IMR-90 (cell line): Measurements from ENCODE around the gene RBPJ. TPM values are rescaled to one million over a fixed set of nuclear protein-coding genes. Genes with fewer than 3 reads are reported as not detected.

Experiments used
- ATAC-seq: fragments of 200-7000 bp; cut with Tn5 transposase; 2 replicates; pipeline ENCODE4 v1.9.1; 2020; ENCODE audit warnings: low read depth, mild to moderate bottlenecking, moderate library complexity
- BruUV-seq: library from RNA; stranded (reverse); fragments of 400-500 nt; replicated peaks from 2 replicates; lab custom pipeline; 2021; lab: Mats Ljungman, UMichigan
- CTCF ChIA-PET: fragments of 300-600 bp; formaldehyde crosslinking; extraction: SDS; loops from one replicate; lab custom pipeline; 2021; ENCODE audit warnings: antibody characterized with exemption; lab: Yijun Ruan, JAX
- POLR2A ChIA-PET: fragments of 300-600 bp; sonication (Branson Sonifier 250); formaldehyde crosslinking; loops from one replicate; lab custom pipeline; 2022; ENCODE audit warnings: antibody characterized with exemption; ENCODE audit not compliant: unreplicated experiment; lab: Charles Lee
- DNase-seq: peaks from one replicate; pipeline ENCODE4 v3.0.0; 2013
- H2AFZ ChIP-seq: replicated peaks from 2 replicates; pipeline ENCODE3; 2013; ENCODE audit warnings: low read length, mild to moderate bottlenecking; ENCODE audit not compliant: poor library complexity
- H2AK5ac ChIP-seq: 2 replicates; pipeline ENCODE4 v1.6.1; 2013; ENCODE audit warnings: low read depth, low read length, inconsistent platforms
- H2AK9ac ChIP-seq: replicated peaks from 2 replicates; pipeline ENCODE3; 2013; ENCODE audit warnings: mild to moderate bottlenecking, low read depth, low read length, moderate library complexity; ENCODE audit not compliant: poor library complexity
- H2BK120ac ChIP-seq: 2 replicates; pipeline ENCODE4 v1.6.1; 2013; ENCODE audit warnings: low read depth, low read length, inconsistent platforms
- H2BK15ac ChIP-seq: 3 replicates; pipeline ENCODE4 v1.6.1; 2013; ENCODE audit warnings: low read depth, low read length, inconsistent platforms
- H2BK20ac ChIP-seq: 2 replicates; pipeline ENCODE4 v1.6.1; 2013; ENCODE audit warnings: low read depth, mild to moderate bottlenecking, inconsistent platforms, low read length, moderate library complexity
- H2BK5ac ChIP-seq: 2 replicates; pipeline ENCODE4 v1.6.1; 2013; ENCODE audit warnings: mild to moderate bottlenecking, low read depth, low read length, inconsistent platforms; ENCODE audit not compliant: poor library complexity, severe bottlenecking
- H3K14ac ChIP-seq: replicated peaks from 2 replicates; pipeline ENCODE4 v1.6.1; 2013; ENCODE audit warnings: low read depth, low read length, inconsistent platforms
- H3K18ac ChIP-seq: 2 replicates; pipeline ENCODE4 v1.6.1; 2013; ENCODE audit warnings: low read depth, low read length, control low read depth
- H3K23ac ChIP-seq: 2 replicates; pipeline ENCODE4 v1.6.1; 2013; ENCODE audit warnings: low read depth, low read length, inconsistent platforms
- H3K27ac ChIP-seq: 2 replicates; pipeline ENCODE4 v1.5.1; 2013; ENCODE audit warnings: mild to moderate bottlenecking, control low read depth, low read length; ENCODE audit not compliant: insufficient read depth
- H3K27me3 ChIP-seq: 2 replicates; pipeline ENCODE4 v1.6.1; 2013; ENCODE audit warnings: low read length; ENCODE audit not compliant: control insufficient read depth, insufficient read depth
- H3K36me3 ChIP-seq: 2 replicates; pipeline ENCODE4 v1.6.1; 2013; ENCODE audit warnings: low read length, mixed read lengths; ENCODE audit not compliant: control insufficient read depth, insufficient read depth
- H3K4ac ChIP-seq: 2 replicates; pipeline ENCODE4 v1.6.1; 2013; ENCODE audit warnings: low read depth, low read length, inconsistent platforms
- H3K4me1 ChIP-seq: 2 replicates; pipeline ENCODE4 v1.6.1; 2013; ENCODE audit warnings: low read length, mixed read lengths; ENCODE audit not compliant: control insufficient read depth, insufficient read depth
- H3K4me2 ChIP-seq: 2 replicates; pipeline ENCODE4 v1.6.1; 2013; ENCODE audit warnings: low read depth, mild to moderate bottlenecking, control low read depth, low read length, moderate library complexity
- H3K4me3 ChIP-seq: 2 replicates; pipeline ENCODE4 v1.5.1; 2013; ENCODE audit warnings: low read depth, mild to moderate bottlenecking, control low read depth, low read length, moderate library complexity; ENCODE audit not compliant: insufficient read depth
- H3K56ac ChIP-seq: 2 replicates; pipeline ENCODE4 v1.6.1; 2013; ENCODE audit warnings: low read length, inconsistent platforms; ENCODE audit not compliant: insufficient read depth; ENCODE audit errors: extremely low read depth
- H3K79me1 ChIP-seq, 2 experiments: 2 replicates each; pipeline ENCODE4 v1.6.1; 2013; ENCODE audit warnings: low read length in 2 of 2, inconsistent platforms in 1 of 2, low read depth in 1 of 2
- H3K9ac ChIP-seq: 2 replicates; pipeline ENCODE4 v1.6.1; 2013; ENCODE audit warnings: low read depth, low read length, control low read depth
- H3K9me1 ChIP-seq: 2 replicates; pipeline ENCODE4 v1.6.1; 2013; ENCODE audit warnings: low read length, inconsistent platforms; ENCODE audit not compliant: insufficient read depth
- H3K9me3 ChIP-seq: 2 replicates; pipeline ENCODE4 v1.6.1; 2013; ENCODE audit warnings: low read length; ENCODE audit not compliant: control insufficient read depth, insufficient read depth
- H4K20me1 ChIP-seq: 2 replicates; pipeline ENCODE4 v1.6.1; 2013; ENCODE audit warnings: low read length, inconsistent platforms; ENCODE audit not compliant: insufficient read depth
- H4K5ac ChIP-seq: 2 replicates; pipeline ENCODE4 v1.6.1; 2013; ENCODE audit warnings: mild to moderate bottlenecking, low read depth, low read length, control low read depth
- H4K8ac ChIP-seq, 2 experiments: 2 replicates each; pipeline ENCODE4 v1.6.1; 2013; ENCODE audit warnings: low read depth in 2 of 2, low read length in 2 of 2, control low read depth in 1 of 2, inconsistent platforms in 1 of 2
- H4K91ac ChIP-seq: 2 replicates; pipeline ENCODE4 v1.6.1; 2013; ENCODE audit warnings: low read depth, low read length, inconsistent platforms; ENCODE audit not compliant: insufficient read depth
- BHLHE40 ChIP-seq: fragments of 150-350 bp; IDR thresholded peaks from 2 replicates; pipeline ENCODE4 v1.6.1; 2016; ENCODE audit warnings: mild to moderate bottlenecking, low read depth, low read length
- CEBPB ChIP-seq: IDR thresholded peaks from 2 replicates; pipeline ENCODE4 v1.6.1; 2012; ENCODE audit warnings: low read depth, low read length, improper control_type of control experiment
- CHD1 ChIP-seq: IDR thresholded peaks from 2 replicates; pipeline ENCODE4 v1.6.1; 2012; ENCODE audit warnings: low read depth, low read length, improper control_type of control experiment
- FOS ChIP-seq: fragments of 150-350 bp; IDR thresholded peaks from 2 replicates; pipeline ENCODE4 v1.6.1; 2016; ENCODE audit warnings: low read depth, low read length
- MAFK ChIP-seq: IDR thresholded peaks from 2 replicates; pipeline ENCODE4 v1.6.1; 2012; ENCODE audit warnings: low read depth, low read length, improper control_type of control experiment
- MAZ ChIP-seq: IDR thresholded peaks from 2 replicates; pipeline ENCODE4 v1.6.1; 2012; ENCODE audit warnings: low read depth, mild to moderate bottlenecking, low read length, improper control_type of control experiment, moderate library complexity, borderline replicate concordance
- MXI1 ChIP-seq: IDR thresholded peaks from 2 replicates; pipeline ENCODE4 v1.6.1; 2012; ENCODE audit warnings: low read depth, mild to moderate bottlenecking, low read length, moderate library complexity, borderline replicate concordance
- NFE2L2 ChIP-seq: fragments of 150-350 bp; IDR thresholded peaks from 2 replicates; pipeline ENCODE4 v1.6.1; 2016; ENCODE audit warnings: low read depth, mild to moderate bottlenecking, low read length
- POLR2A ChIP-seq: IDR thresholded peaks from 2 replicates; pipeline ENCODE4 v1.6.1; 2012; ENCODE audit warnings: mild to moderate bottlenecking, low read depth, low read length
- RAD21 ChIP-seq: IDR thresholded peaks from 2 replicates; pipeline ENCODE4 v1.6.1; 2012; ENCODE audit warnings: low read length, improper control_type of control experiment
- RCOR1 ChIP-seq: IDR thresholded peaks from 2 replicates; pipeline ENCODE4 v1.6.1; 2012; ENCODE audit warnings: mild to moderate bottlenecking, low read length, improper control_type of control experiment; ENCODE audit not compliant: insufficient replicate concordance
- RFX5 ChIP-seq: IDR thresholded peaks from 2 replicates; pipeline ENCODE4 v1.8.0; 2012; ENCODE audit warnings: low read depth, mild to moderate bottlenecking, low read length, moderate library complexity
- SMC3 ChIP-seq: fragments of 150-350 bp; IDR thresholded peaks from 2 replicates; pipeline ENCODE4 v1.6.1; 2016; ENCODE audit warnings: low read depth, mild to moderate bottlenecking, antibody characterized with exemption, low read length, moderate library complexity
- WGBS, 2 experiments: methylation state at CpG; one replicate each; pipeline versions ENCODE4 v1.1.5 to v1.1.7; 2013; ENCODE audit warnings: missing lambda C conversion rate in 2 of 2; ENCODE audit not compliant: insufficient read length in 1 of 2; ENCODE audit errors: extremely low coverage in 2 of 2; 5-methylcytosine and 5-hydroxymethylcytosine counted together
- dilution Hi-C: fragments of 300-500 bp; cut with HindIII; formaldehyde crosslinking; loops from one replicate; pipeline ENCODE4 v1.14.3; 2018; ENCODE audit warnings: low sequenced_read_pairs; ENCODE audit not compliant: unreplicated experiment
- in situ Hi-C: fragments of 300-500 bp; cut with MboI; formaldehyde crosslinking; loops from 3 replicates; pipeline ENCODE4 v1.14.3; 2019; ENCODE audit warnings: low sequenced_read_pairs, inconsistent platforms, mixed read lengths
- intact Hi-C: fragments of 100-400 bp; cut with micrococcal nuclease; formaldehyde crosslinking; loops from 2 replicates; pipeline ENCODE4 v1.10.0; 2022
- polyA plus RNA-seq, 3 experiments: library from polyadenylated mRNA; depleted of rRNA; stranded (reverse); fragments of >200 nt; gene quantifications; 2 replicates each; pipeline ENCODE4 v1.2.3, GENCODE V29; 2012; ENCODE audit warnings: low replicate concordance in 1 of 3
- total RNA-seq: library from RNA; depleted of rRNA; stranded (reverse); fragments of >200 nt; gene quantifications from 2 replicates; pipeline ENCODE4 v1.2.3, GENCODE V29; 2012
- TF ChIP-seq, protein P1 (sequence below): conservative IDR thresholded peaks from 2 replicates; pipeline ENCODE4 v1.5.1; 2012; ENCODE audit warnings: mild to moderate bottlenecking, low read depth, low read length, improper control_type of control experiment
- TF ChIP-seq, protein P2 (sequence below): fragments of 150-350 bp; IDR thresholded peaks from 2 replicates; pipeline ENCODE4 v1.6.1; 2017; ENCODE audit warnings: mild to moderate bottlenecking, antibody characterized with exemption, low read length, low read depth
- TF ChIP-seq, protein P3 (sequence below): fragments of 150-350 bp; IDR thresholded peaks from 2 replicates; pipeline ENCODE4 v1.6.1; 2016; ENCODE audit warnings: low read depth, mild to moderate bottlenecking, low read length, moderate library complexity, borderline replicate concordance

RBPJ gene
- total and polyA plus RNA-seq, 2 of the 4 experiments (the other 2 are of a cell fraction), result 50.3 to 148 TPM

GRCh38 chr4:26384380-26385057 lies 63.7 kb downstream of the RBPJ start:
- dilution Hi-C loops, result no loop called here

More at GRCh38 chr4:26384380-26385057, 63.7 kb downstream of the RBPJ start:
- Histone ChIP-seq H2BK20ac (no peak overlapping the region), H3K4ac (no peak overlapping the region), H4K20me1 (peaks cover 39% of the 10 kb centered on the region), H3K4me2 (no peak overlapping the region), H3K9ac (no peak overlapping the region), H2BK15ac (no peak overlapping the region), H3K4me3 (no peak overlapping the region), H3K79me1 (peaks cover 34 to 48% of the 10 kb centered on the region in 2 experiments), H2BK5ac (peak overlapping the region; percentile 6), H4K91ac (no peak overlapping the region), H3K14ac (no peak overlapping the region), H3K56ac (no peak overlapping the region), H2AFZ (no peak overlapping the region), H3K18ac (no peak overlapping the region), H3K36me3 (peaks cover 13% of the 10 kb centered on the region), H4K5ac (no peak overlapping the region), H3K27me3 (no peaks in the 10 kb centered on the region), H2AK5ac (no peak overlapping the region), H2BK120ac (no peak overlapping the region), H3K4me1 (peaks cover 5% of the 10 kb centered on the region), H3K9me3 (no peaks in the 10 kb centered on the region), H4K8ac (no peak overlapping the region; a peak in 1 of 4 replicates), H3K27ac (no peak overlapping the region), H3K9me1 (peaks cover 8% of the 10 kb centered on the region), H2AK9ac (no peak overlapping the region), H3K23ac (no peak overlapping the region)
- no TSS peak for BruUV-seq
- 80% methylated on average over 1 of the region's 7 CpGs; no CpG with 5 or more reads in 1 of the 2 experiments for WGBS, 2 experiments
- intact Hi-C loops (no loop called here), in situ Hi-C loops (no loop called here)
- DNase-seq (no peak), ATAC-seq (no peak)
- POLR2A ChIA-PET, result no interaction called here
- CTCF ChIA-PET, result interaction anchor here (1.5 kb wide), 1 partner anchor 54 kb away, joined by 6 read pairs; no protein-coding TSS in a partner anchor
- TF ChIP-seq SMC3 (no peak), BHLHE40 (no peak), MAFK (no peak), NFE2L2 (no peak), RCOR1 (no peak), MAZ (no peak), CHD1 (no peak), RAD21 (no peak), FOS (no peak), CEBPB (no peak), RFX5 (no peak), POLR2A (no peak), MXI1 (no peak)
- TF ChIP-seq, protein P1, sequence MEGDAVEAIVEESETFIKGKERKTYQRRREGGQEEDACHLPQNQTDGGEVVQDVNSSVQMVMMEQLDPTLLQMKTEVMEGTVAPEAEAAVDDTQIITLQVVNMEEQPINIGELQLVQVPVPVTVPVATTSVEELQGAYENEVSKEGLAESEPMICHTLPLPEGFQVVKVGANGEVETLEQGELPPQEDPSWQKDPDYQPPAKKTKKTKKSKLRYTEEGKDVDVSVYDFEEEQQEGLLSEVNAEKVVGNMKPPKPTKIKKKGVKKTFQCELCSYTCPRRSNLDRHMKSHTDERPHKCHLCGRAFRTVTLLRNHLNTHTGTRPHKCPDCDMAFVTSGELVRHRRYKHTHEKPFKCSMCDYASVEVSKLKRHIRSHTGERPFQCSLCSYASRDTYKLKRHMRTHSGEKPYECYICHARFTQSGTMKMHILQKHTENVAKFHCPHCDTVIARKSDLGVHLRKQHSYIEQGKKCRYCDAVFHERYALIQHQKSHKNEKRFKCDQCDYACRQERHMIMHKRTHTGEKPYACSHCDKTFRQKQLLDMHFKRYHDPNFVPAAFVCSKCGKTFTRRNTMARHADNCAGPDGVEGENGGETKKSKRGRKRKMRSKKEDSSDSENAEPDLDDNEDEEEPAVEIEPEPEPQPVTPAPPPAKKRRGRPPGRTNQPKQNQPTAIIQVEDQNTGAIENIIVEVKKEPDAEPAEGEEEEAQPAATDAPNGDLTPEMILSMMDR, result no peak
- TF ChIP-seq, protein P2, sequence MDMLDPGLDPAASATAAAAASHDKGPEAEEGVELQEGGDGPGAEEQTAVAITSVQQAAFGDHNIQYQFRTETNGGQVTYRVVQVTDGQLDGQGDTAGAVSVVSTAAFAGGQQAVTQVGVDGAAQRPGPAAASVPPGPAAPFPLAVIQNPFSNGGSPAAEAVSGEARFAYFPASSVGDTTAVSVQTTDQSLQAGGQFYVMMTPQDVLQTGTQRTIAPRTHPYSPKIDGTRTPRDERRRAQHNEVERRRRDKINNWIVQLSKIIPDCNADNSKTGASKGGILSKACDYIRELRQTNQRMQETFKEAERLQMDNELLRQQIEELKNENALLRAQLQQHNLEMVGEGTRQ, result no peak
- TF ChIP-seq, protein P3, sequence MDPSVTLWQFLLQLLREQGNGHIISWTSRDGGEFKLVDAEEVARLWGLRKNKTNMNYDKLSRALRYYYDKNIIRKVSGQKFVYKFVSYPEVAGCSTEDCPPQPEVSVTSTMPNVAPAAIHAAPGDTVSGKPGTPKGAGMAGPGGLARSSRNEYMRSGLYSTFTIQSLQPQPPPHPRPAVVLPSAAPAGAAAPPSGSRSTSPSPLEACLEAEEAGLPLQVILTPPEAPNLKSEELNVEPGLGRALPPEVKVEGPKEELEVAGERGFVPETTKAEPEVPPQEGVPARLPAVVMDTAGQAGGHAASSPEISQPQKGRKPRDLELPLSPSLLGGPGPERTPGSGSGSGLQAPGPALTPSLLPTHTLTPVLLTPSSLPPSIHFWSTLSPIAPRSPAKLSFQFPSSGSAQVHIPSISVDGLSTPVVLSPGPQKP, result no peak
